ENCODE data around the gene SHOC2. TPM values are rescaled to one million over a fixed set of nuclear protein-coding genes. Genes with fewer than 3 reads are reported as not detected.

The SHOC2 gene
- total RNA-seq, 1 donor from 2014 or later: 24.4 TPM

DNA sequence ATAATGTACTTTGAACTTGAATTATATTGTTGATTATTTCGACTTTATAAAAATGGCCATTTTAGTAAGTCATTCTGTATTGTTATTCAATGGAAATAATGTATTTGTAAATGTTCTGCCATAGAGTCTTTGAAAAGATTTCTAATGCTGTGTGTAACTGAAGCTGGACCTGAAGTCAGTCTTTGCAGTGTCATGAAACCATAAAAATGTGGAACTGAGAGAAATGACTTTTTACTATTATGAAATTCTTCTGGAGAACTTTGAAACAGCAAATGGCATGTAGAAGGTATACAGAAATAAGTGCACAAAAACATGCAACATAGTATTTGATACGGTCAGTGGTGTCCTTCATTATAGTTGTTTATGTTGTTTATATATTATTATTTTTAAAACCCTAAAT lies 97.7 kb downstream of the SHOC2 start:
- no peaks in the 10 kb centered on the region for H3K36me3 ChIP-seq (ENCODE audit: control insufficient read depth, insufficient read depth, low read length)
- no peak for DNase-seq (ENCODE audit: low read depth)
- TF ChIP-seq, protein P1, sequence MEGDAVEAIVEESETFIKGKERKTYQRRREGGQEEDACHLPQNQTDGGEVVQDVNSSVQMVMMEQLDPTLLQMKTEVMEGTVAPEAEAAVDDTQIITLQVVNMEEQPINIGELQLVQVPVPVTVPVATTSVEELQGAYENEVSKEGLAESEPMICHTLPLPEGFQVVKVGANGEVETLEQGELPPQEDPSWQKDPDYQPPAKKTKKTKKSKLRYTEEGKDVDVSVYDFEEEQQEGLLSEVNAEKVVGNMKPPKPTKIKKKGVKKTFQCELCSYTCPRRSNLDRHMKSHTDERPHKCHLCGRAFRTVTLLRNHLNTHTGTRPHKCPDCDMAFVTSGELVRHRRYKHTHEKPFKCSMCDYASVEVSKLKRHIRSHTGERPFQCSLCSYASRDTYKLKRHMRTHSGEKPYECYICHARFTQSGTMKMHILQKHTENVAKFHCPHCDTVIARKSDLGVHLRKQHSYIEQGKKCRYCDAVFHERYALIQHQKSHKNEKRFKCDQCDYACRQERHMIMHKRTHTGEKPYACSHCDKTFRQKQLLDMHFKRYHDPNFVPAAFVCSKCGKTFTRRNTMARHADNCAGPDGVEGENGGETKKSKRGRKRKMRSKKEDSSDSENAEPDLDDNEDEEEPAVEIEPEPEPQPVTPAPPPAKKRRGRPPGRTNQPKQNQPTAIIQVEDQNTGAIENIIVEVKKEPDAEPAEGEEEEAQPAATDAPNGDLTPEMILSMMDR (IDR thresholded peaks at IDR 0.05; ENCODE audit: insufficient read depth, low read length, poor library complexity, severe bottlenecking): no peak
- no peaks in the 10 kb centered on the region for H3K27me3 ChIP-seq (ENCODE audit: control insufficient read depth, insufficient read depth, low read length)
- no peak overlapping the region for H3K4me3 ChIP-seq (ENCODE audit: low read depth, low read length)

DNA sequence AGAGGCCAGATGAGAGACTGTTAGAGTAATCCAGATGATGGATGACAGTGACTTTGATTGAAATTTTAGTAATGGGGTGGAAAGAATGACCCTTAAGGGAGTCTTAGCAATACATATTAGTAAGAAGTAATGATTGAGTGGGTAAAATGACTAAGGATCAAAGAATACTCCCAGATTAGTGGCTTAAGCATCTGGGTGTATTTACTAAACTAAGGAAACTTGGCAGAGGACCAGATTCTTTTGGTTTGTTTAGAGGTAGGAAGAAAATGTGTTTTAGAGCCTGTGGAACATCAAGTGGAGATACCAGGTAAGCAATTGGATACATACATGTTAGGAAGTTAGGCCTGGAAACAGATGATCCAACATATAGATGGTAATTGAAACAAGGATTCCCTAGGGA lies 98.6 kb downstream of the SHOC2 start:
- TF ChIP-seq, protein P1 (IDR thresholded peaks at IDR 0.05; ENCODE audit: insufficient read depth, low read length, poor library complexity, severe bottlenecking): no peak
- H3K36me3 ChIP-seq (ENCODE audit: control insufficient read depth, insufficient read depth, low read length): no peaks in the 10 kb centered on the region
- H3K4me3 ChIP-seq (ENCODE audit: low read depth, low read length): no peak overlapping the region
- no peak for DNase-seq (ENCODE audit: low read depth)
- no peaks in the 10 kb centered on the region for H3K27me3 ChIP-seq (ENCODE audit: control insufficient read depth, insufficient read depth, low read length)

DNA sequence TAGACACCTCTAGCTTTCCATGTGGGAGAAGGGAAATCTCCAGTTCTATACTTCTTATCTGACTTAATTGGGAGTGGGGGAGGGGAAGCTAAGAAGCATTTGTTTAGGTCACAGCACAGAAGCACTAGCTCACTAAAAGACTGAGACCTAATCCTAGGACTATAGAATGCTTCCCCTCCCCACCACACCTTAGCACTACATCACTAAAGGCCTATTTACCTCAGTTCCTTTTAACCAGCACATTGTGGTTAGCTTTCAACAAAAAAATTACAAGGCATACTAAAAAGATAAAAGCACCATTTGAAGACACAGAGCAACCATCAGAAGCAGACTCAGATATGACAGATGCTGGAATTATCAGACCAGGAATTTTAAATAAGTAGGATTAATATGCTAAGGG lies 103.7 kb downstream of the SHOC2 start:
- no peak for DNase-seq (ENCODE audit: low read depth)
- TF ChIP-seq, protein P1 (IDR thresholded peaks at IDR 0.05; ENCODE audit: insufficient read depth, low read length, poor library complexity, severe bottlenecking): no peak
- Histone ChIP-seq H3K27me3 (ENCODE audit: control insufficient read depth, insufficient read depth, low read length) (no peaks in the 10 kb centered on the region), H3K4me3 (ENCODE audit: low read depth, low read length) (no peak overlapping the region), H3K36me3 (ENCODE audit: control insufficient read depth, insufficient read depth, low read length) (no peaks in the 10 kb centered on the region)

DNA sequence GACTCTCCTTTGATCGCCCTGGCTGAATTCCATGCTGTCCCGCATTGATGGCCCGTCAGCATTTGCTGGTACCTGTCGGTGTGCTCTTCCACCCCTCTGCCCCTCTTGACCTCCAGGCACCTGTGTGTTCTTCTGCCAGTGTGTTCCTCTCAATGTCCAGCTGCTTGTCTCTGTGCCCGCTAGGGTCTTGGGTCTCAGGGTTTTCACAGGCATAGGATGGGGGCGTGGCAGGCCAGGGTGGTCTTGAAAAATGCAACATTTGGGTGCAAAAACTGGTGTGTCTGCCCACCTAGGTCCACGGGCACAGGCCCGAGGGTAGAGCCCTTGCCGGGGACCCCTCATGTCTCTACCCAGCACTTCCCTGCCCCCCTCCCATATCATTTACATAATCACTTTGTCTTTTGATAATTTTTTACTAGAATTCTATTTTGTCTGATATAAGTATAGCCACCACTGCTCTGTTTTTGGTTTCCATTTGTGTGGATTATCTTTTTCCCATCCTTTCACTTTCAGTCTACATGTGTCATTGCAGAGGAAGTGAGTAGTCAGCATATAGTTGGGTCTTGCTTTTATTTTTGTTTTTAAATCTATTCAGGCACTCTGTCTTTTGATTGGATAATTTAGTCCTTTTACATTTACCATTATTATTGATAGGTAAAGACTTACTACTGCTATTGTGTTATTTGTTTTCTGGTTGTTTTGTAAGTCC lies 110.8 kb downstream of the SHOC2 start:
- TF ChIP-seq, protein P1 (IDR thresholded peaks at IDR 0.05; ENCODE audit: insufficient read depth, low read length, poor library complexity, severe bottlenecking): no peak
- Histone ChIP-seq H3K4me3 (ENCODE audit: low read depth, low read length) (no peak overlapping the region), H3K27me3 (ENCODE audit: control insufficient read depth, insufficient read depth, low read length) (no peaks in the 10 kb centered on the region), H3K36me3 (ENCODE audit: control insufficient read depth, insufficient read depth, low read length) (no peaks in the 10 kb centered on the region)
- no peak for DNase-seq (ENCODE audit: low read depth)

DNA sequence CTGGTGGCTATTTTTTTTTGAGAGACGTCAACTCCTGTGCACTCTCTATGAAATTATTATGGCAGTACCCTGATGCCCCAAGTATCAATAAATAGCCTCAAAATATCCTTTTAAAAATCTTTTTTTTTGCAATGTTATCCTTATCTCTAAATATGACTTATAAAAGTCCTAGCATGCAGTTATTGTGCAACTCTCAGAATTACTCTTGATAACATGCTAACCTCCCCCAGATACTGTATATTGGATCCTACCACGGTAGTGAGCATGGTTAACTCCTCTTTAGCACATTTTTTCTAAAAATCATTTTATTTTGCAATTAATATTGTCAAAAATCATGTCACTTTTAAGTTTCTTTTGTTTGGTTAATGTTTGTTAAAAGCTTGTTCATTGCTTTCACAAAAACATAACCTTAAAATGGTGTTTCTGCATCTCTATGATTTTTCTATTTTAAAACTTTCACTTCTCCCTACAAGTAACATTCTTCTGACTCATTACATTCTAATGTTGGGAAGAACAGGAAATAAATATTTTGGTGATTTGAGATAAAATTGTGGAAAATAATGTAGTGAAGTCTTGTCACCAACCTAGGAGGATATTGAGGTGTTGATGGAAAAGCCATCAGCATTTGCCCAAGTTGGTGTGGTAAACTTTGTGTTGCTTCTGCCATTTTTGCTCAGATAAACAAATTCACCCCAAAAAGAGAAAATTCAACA lies 115.3 kb downstream of the SHOC2 start:
- TF ChIP-seq, protein P1 (IDR thresholded peaks at IDR 0.05; ENCODE audit: insufficient read depth, low read length, poor library complexity, severe bottlenecking): no peak
- no peaks in the 10 kb centered on the region for H3K36me3 ChIP-seq (ENCODE audit: control insufficient read depth, insufficient read depth, low read length)
- H3K4me3 ChIP-seq (ENCODE audit: low read depth, low read length): no peak overlapping the region
- no peak for DNase-seq (ENCODE audit: low read depth)
- H3K27me3 ChIP-seq (ENCODE audit: control insufficient read depth, insufficient read depth, low read length): no peaks in the 10 kb centered on the region

All from kidney epithelial cell (primary cell).